Thoracic aorta (tissue), 2 donors: Measurements from ENCODE around the gene MID1. TPM values are rescaled to one million over a fixed set of nuclear protein-coding genes. Genes with fewer than 3 reads are reported as not detected.

Experiments used
- ATAC-seq: fragments of 150-250 bp; one replicate; pipeline ENCODE4 v1.8.0; 2017; ENCODE audit warnings: low read depth; ENCODE audit not compliant: insufficient number of reproducible peaks, low FRiP score
- DNase-seq: peaks from one replicate; pipeline ENCODE4 v3.0.0-alpha.2; 2020; ENCODE audit warnings: low spot score
- H3K27ac ChIP-seq, 2 donors: fragments of 200-600 bp; sonication (generic); 1 replicate in 1 of 2; 2 replicates in 1 of 2; pipeline ENCODE4 v1.5.1; 2016; ENCODE audit warnings: mild to moderate bottlenecking in 2 of 2, moderate library complexity in 2 of 2
- H3K27me3 ChIP-seq: fragments of 200-600 bp; sonication (generic); replicated peaks from 2 replicates; pipeline ENCODE4 v1.6.0; 2016; ENCODE audit warnings: mild to moderate bottlenecking; ENCODE audit not compliant: insufficient read depth
- H3K36me3 ChIP-seq: fragments of 200-600 bp; sonication (generic); one replicate; pipeline ENCODE4 v1.5.1; 2016
- H3K4me1 ChIP-seq, 2 donors: fragments of 200-600 bp; sonication (generic); 1 replicate in 1 of 2; 2 replicates in 1 of 2; pipeline versions ENCODE4 v1.5.1 to v1.6.0; 2016; ENCODE audit warnings: low read depth in 2 of 2, mild to moderate bottlenecking in 1 of 2; ENCODE audit not compliant: control insufficient read depth in 1 of 2
- H3K4me3 ChIP-seq: fragments of 200-600 bp; sonication (generic); 2 replicates; pipeline ENCODE4 v1.5.1; 2016; ENCODE audit warnings: mild to moderate bottlenecking
- H3K9me3 ChIP-seq: fragments of 200-600 bp; sonication (generic); 2 replicates; pipeline ENCODE4 v1.5.1; 2016
- CTCF ChIP-seq: fragments of 200-600 bp; sonication (generic); IDR thresholded peaks from one replicate; pipeline ENCODE4 v1.5.1; 2019; ENCODE audit warnings: antibody characterized with exemption
- total RNA-seq, 2 donors: library from RNA; depleted of rRNA; stranded (reverse); fragments of >200 nt; gene quantifications; one replicate each; pipeline versions ENCODE4 v1.1.0 to v1.2.3, GENCODE V29; 2016

Gene MID1
- total RNA-seq, 2 donors from 2014 or later: 37.0 to 37.7 TPM

- Histone ChIP-seq H3K36me3 (no peaks in the 10 kb centered on the region), H3K9me3 (no peaks in the 10 kb centered on the region), H3K27me3 (no peaks in the 10 kb centered on the region), H3K27ac (no peak overlapping the region), H3K4me3 (no peak overlapping the region), H3K4me1 (no peaks in the 10 kb centered on the region)
- ATAC-seq (no peak), DNase-seq (no peak)
- no peak for TF ChIP-seq CTCF
Measured at GRCh38 chrX:10519761-10520160, 100.6 kb downstream of the MID1 start.

- H3K9me3 ChIP-seq: no peaks in the 10 kb centered on the region
- no peaks in the 10 kb centered on the region for H3K4me1 ChIP-seq
- no peaks in the 10 kb centered on the region for H3K27me3 ChIP-seq
- no peak for TF ChIP-seq CTCF
- no peaks in the 10 kb centered on the region for H3K36me3 ChIP-seq
- no peak overlapping the region for H3K27ac ChIP-seq
- no peak for ATAC-seq
- H3K4me3 ChIP-seq: no peak overlapping the region
- DNase-seq: no peak
Measured at GRCh38 chrX:10519278-10519677, 101.1 kb downstream of the MID1 start.

- no peaks in the 10 kb centered on the region for H3K36me3 ChIP-seq
- ATAC-seq (no peak), DNase-seq (no peak)
- no peaks in the 10 kb centered on the region for H3K9me3 ChIP-seq
- H3K4me1 ChIP-seq: no peaks in the 10 kb centered on the region
- no peaks in the 10 kb centered on the region for H3K27me3 ChIP-seq
- no peak overlapping the region for H3K4me3 ChIP-seq
- TF ChIP-seq CTCF: no peak
- no peak overlapping the region for H3K27ac ChIP-seq
Measured at GRCh38 chrX:10518073-10518472, 102.3 kb downstream of the MID1 start.

- H3K27ac ChIP-seq: no peak overlapping the region
- H3K4me3 ChIP-seq: no peak overlapping the region
- no peak for TF ChIP-seq CTCF
- no peaks in the 10 kb centered on the region for H3K27me3 ChIP-seq
- ATAC-seq: no peak
- no peaks in the 10 kb centered on the region for H3K4me1 ChIP-seq
- H3K36me3 ChIP-seq: no peaks in the 10 kb centered on the region
- no peak for DNase-seq
- H3K9me3 ChIP-seq: no peaks in the 10 kb centered on the region
Measured at GRCh38 chrX:10516781-10517322, 103.5 kb downstream of the MID1 start.

- no peaks in the 10 kb centered on the region for H3K4me1 ChIP-seq
- H3K9me3 ChIP-seq: no peaks in the 10 kb centered on the region
- ATAC-seq (no peak), DNase-seq (no peak)
- H3K27me3 ChIP-seq: no peaks in the 10 kb centered on the region
- no peak overlapping the region for H3K27ac ChIP-seq
- no peak overlapping the region for H3K4me3 ChIP-seq
- no peaks in the 10 kb centered on the region for H3K36me3 ChIP-seq
- TF ChIP-seq CTCF: no peak
Measured at GRCh38 chrX:10514891-10515290, 105.5 kb downstream of the MID1 start.
